ENCODE results near the gene CDS2.

The CDS2 gene

DNA sequence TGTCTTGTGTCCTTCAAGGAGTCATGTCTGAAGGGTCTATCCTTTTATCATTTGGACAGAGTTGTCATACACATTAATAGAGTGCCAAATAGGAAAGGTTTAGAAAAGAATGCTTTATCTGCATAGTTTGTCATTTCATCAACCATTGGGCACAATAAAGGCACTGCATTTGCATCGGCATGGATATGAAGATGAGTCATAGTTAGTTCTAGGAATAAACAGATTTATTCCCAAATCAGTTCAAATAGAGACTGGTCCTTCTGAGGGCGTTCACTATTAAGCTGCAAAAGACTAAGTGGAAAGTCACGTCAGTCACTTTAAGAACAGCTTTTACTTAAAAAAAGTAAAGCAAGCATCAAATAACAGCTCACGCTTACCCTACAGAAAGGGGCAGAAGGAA lies 90.8 kb downstream of the CDS2 start (continued):
- TF ChIP-seq, protein P1, sequence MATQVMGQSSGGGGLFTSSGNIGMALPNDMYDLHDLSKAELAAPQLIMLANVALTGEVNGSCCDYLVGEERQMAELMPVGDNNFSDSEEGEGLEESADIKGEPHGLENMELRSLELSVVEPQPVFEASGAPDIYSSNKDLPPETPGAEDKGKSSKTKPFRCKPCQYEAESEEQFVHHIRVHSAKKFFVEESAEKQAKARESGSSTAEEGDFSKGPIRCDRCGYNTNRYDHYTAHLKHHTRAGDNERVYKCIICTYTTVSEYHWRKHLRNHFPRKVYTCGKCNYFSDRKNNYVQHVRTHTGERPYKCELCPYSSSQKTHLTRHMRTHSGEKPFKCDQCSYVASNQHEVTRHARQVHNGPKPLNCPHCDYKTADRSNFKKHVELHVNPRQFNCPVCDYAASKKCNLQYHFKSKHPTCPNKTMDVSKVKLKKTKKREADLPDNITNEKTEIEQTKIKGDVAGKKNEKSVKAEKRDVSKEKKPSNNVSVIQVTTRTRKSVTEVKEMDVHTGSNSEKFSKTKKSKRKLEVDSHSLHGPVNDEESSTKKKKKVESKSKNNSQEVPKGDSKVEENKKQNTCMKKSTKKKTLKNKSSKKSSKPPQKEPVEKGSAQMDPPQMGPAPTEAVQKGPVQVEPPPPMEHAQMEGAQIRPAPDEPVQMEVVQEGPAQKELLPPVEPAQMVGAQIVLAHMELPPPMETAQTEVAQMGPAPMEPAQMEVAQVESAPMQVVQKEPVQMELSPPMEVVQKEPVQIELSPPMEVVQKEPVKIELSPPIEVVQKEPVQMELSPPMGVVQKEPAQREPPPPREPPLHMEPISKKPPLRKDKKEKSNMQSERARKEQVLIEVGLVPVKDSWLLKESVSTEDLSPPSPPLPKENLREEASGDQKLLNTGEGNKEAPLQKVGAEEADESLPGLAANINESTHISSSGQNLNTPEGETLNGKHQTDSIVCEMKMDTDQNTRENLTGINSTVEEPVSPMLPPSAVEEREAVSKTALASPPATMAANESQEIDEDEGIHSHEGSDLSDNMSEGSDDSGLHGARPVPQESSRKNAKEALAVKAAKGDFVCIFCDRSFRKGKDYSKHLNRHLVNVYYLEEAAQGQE (tag by site-specific recombination; IDR thresholded peaks at IDR 0.05) = no peak

DNA sequence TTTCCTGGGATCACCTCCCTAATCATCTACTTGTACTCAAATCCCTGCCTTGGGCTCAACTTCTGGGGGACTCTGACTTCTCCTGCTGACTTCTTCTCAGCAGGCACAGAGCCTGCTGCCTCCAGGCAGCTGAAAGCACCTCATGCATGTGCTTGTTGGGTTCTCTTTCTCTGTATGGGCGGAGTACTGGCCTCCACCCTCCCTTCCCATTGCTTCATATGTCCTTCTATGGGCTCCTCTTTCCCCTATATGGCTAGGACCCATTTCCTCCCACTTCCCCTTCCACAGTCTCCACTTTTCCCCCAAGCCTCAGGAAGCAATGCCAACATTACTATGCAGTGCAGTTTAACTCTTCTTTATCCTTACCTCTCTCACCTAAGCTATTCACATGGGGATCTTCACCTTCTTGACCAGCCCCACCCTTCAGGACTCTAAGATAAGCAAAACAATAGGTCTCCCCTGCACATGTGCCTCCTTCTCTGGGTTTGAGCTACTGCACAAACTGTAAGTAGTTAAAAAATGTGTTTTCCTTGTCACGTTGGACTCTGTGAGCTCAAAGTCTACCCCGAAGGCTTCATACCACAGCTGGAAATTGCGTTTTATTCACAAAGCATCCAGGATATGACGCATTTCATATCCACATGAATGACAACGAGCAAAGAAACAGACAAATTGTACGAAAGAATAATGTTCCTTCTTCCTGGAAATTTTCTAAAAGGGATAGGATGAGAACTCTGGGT lies 93.7 kb downstream of the CDS2 start:
- TF ChIP-seq KLF1 (tag by site-specific recombination; IDR thresholded peaks at IDR 0.05) (peak; percentile 59), ZNF624 (tag by site-specific recombination; IDR thresholded peaks at IDR 0.05) (no peak)
- Histone ChIP-seq H3K27ac (ENCODE audit: extremely low read depth, low read depth, low read length) (no peak overlapping the region), H3K9me3 (ENCODE audit: control insufficient read depth, insufficient read depth, low read depth, low read length) (no peaks in the 10 kb centered on the region), H3K4me1 (ENCODE audit: control insufficient read depth, insufficient read depth, low read length) (no peaks in the 10 kb centered on the region), H3K36me3 (ENCODE audit: control insufficient read depth in 2 of 2, insufficient read depth in 1 of 2, low read length in 2 of 2) (no peaks in the 10 kb centered on the region; a peak in 1 of 3 replicates), H3K4me3 (ENCODE audit: low read depth, low read length) (no peak overlapping the region)
- POLR2A ChIA-PET = no interaction called here
- CTCF ChIA-PET = interaction anchor here (1.0 to 9.2 kb wide), 4 partner anchors 12 to 120 kb away, joined by 3 to 272 read pairs (median 7); partner anchors contain the start of gene CDS2

DNA sequence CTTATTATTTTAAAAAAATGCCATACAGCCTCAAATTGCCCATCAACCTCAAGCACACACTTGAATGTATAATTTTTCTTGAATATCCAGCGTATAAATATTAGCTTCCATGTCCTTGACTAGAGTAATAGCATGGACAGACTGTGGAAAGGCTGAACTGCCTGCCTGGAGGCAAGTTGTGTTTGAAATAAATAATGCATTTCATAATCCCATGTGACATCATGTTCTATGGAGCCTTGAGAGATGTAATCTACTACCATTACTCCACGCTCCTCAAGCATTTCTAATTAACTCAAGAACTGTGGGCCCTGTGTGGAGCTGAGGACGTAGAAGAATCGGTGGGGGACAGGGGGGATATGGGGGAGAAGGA lies 94.2 kb downstream of the CDS2 start:
- Histone ChIP-seq H3K27ac (ENCODE audit: extremely low read depth, low read depth, low read length) (no peak overlapping the region), H3K4me1 (ENCODE audit: control insufficient read depth, insufficient read depth, low read length) (no peaks in the 10 kb centered on the region), H3K4me3 (ENCODE audit: low read depth, low read length) (no peak overlapping the region), H3K9me3 (ENCODE audit: control insufficient read depth, insufficient read depth, low read depth, low read length) (no peaks in the 10 kb centered on the region), H3K36me3 (ENCODE audit: control insufficient read depth in 2 of 2, insufficient read depth in 1 of 2, low read length in 2 of 2) (no peaks in the 10 kb centered on the region; a peak in 1 of 3 replicates)
- CTCF ChIA-PET = interaction anchor here (0.6 to 9.2 kb wide), 5 partner anchors 13 to 495 kb away, joined by 3 to 272 read pairs (median 9); partner anchors contain the start of gene CDS2
- no peak for TF ChIP-seq ZNF121 (tag by site-specific recombination; IDR thresholded peaks at IDR 0.05)
- TF ChIP-seq GLIS1 (tag by site-specific recombination; IDR thresholded peaks at IDR 0.05) = no peak
- TF ChIP-seq ZNF624 (tag by site-specific recombination; IDR thresholded peaks at IDR 0.05) = no peak
- TF ChIP-seq ZNF133 (tag by site-specific recombination; IDR thresholded peaks at IDR 0.05) = no peak
- no peak for TF ChIP-seq ZNF629 (tag by site-specific recombination; IDR thresholded peaks at IDR 0.05)
- no peak for TF ChIP-seq MYNN (tag by site-specific recombination; IDR thresholded peaks at IDR 0.05; ENCODE audit: borderline replicate concordance)
- no peak for TF ChIP-seq ZNF707 (tag by site-specific recombination; IDR thresholded peaks at IDR 0.05)
- TF ChIP-seq KLF10 (tag by site-specific recombination; IDR thresholded peaks at IDR 0.05) = no peak
- TF ChIP-seq SALL2 (tag by site-specific recombination; IDR thresholded peaks at IDR 0.05; ENCODE audit: borderline replicate concordance) = no peak
- no peak for TF ChIP-seq ZNF558 (tag by site-specific recombination; IDR thresholded peaks at IDR 0.05)
- no peak for TF ChIP-seq PRDM1 (tag by site-specific recombination; IDR thresholded peaks at IDR 0.05)
- POLR2A ChIA-PET = no interaction called here

DNA sequence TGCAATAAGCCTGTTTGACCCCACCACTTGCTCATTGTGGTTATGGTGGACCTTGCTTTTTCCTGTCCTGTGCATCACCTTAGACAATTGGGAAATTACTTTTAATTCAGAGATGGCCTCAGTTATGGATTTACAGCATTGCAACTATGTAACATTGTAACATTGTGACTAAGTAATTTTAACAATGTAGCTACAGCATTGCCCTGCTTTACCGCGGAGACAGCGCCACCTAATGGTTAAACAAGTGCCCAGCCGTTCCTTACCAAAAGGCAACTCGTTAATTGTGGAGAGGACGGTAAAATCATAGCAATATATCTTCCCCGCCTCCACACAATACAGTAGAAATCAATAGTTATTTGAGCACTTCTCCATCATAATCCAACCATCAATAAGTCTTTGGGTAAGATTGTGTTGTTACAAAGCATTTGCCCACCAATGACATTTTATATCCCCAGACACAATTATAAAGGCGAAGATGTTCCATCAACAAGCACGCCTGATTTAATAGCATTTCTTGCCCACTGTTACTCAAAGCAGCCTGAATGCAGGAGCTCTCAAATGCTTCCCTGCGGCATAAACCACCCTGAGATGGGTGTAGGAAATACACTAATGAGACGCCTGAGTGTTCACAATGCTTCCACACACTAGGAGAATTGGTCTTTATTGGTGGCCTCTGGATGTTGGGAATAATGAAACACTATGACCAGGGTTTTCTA lies 96.3 kb downstream of the CDS2 start:
- H3K9me3 ChIP-seq (ENCODE audit: control insufficient read depth, insufficient read depth, low read depth, low read length) = no peaks in the 10 kb centered on the region
- TF ChIP-seq ZNF202 (tag by site-specific recombination; IDR thresholded peaks at IDR 0.05; ENCODE audit: borderline replicate concordance) = no peak
- no peak for TF ChIP-seq MZF1 (tag by site-specific recombination; IDR thresholded peaks at IDR 0.05; ENCODE audit: borderline replicate concordance)
- 0 out of 2 replicates have a peak, but pooled peaks have one; percentile 29 for TF ChIP-seq ZNF121 (tag by site-specific recombination; IDR thresholded peaks at IDR 0.05)
- 0 out of 2 replicates have a peak, but pooled peaks have one; percentile 11 for TF ChIP-seq ZNF600 (tag by site-specific recombination; IDR thresholded peaks at IDR 0.05)
- TF ChIP-seq, protein P2, sequence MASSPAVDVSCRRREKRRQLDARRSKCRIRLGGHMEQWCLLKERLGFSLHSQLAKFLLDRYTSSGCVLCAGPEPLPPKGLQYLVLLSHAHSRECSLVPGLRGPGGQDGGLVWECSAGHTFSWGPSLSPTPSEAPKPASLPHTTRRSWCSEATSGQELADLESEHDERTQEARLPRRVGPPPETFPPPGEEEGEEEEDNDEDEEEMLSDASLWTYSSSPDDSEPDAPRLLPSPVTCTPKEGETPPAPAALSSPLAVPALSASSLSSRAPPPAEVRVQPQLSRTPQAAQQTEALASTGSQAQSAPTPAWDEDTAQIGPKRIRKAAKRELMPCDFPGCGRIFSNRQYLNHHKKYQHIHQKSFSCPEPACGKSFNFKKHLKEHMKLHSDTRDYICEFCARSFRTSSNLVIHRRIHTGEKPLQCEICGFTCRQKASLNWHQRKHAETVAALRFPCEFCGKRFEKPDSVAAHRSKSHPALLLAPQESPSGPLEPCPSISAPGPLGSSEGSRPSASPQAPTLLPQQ (tag by site-specific recombination; IDR thresholded peaks at IDR 0.05) = no peak
- no peak for TF ChIP-seq ZNF324 (tag by site-specific recombination; IDR thresholded peaks at IDR 0.05)
- TF ChIP-seq ZNF354C (tag by site-specific recombination; IDR thresholded peaks at IDR 0.05; ENCODE audit: borderline replicate concordance, low read depth) = no peak
- TF ChIP-seq, protein P3, sequence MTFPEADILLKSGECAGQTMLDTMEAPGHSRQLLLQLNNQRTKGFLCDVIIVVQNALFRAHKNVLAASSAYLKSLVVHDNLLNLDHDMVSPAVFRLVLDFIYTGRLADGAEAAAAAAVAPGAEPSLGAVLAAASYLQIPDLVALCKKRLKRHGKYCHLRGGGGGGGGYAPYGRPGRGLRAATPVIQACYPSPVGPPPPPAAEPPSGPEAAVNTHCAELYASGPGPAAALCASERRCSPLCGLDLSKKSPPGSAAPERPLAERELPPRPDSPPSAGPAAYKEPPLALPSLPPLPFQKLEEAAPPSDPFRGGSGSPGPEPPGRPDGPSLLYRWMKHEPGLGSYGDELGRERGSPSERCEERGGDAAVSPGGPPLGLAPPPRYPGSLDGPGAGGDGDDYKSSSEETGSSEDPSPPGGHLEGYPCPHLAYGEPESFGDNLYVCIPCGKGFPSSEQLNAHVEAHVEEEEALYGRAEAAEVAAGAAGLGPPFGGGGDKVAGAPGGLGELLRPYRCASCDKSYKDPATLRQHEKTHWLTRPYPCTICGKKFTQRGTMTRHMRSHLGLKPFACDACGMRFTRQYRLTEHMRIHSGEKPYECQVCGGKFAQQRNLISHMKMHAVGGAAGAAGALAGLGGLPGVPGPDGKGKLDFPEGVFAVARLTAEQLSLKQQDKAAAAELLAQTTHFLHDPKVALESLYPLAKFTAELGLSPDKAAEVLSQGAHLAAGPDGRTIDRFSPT (tag by site-specific recombination; IDR thresholded peaks at IDR 0.05) = no peak
- TF ChIP-seq SETDB1 (IDR thresholded peaks at IDR 0.05; ENCODE audit: insufficient read length, low read length) = no peak

More for the DNA sequence above, 96.3 kb downstream of the CDS2 start:
- ChIA-PET CTCF (interaction anchor here (0.6 to 9.2 kb wide), 43 partner anchors 8 to 1740 kb away, joined by 3 to 272 read pairs (median 4); partner anchors contain the start of genes CDS2 and PCNA), POLR2A (interaction anchor here (1.0 kb wide), 2 partner anchors 96 to 107 kb away, joined by 3 to 7 read pairs; partner anchors contain the start of gene CDS2)
- H3K36me3 ChIP-seq (ENCODE audit: control insufficient read depth in 2 of 2, insufficient read depth in 1 of 2, low read length in 2 of 2) = no peaks in the 10 kb centered on the region; a peak in 1 of 3 replicates
- no peak overlapping the region for H3K4me3 ChIP-seq (ENCODE audit: low read depth, low read length)
- H3K27ac ChIP-seq (ENCODE audit: extremely low read depth, low read depth, low read length) = no peak overlapping the region
- no peaks in the 10 kb centered on the region for H3K4me1 ChIP-seq (ENCODE audit: control insufficient read depth, insufficient read depth, low read length)

All from HEK293 (cell line).